ENCODE results near the gene TBC1D22B.

TBC1D22B gene

GRCh38 chr6:37282371-37282770 lies 24.8 kb downstream of the TBC1D22B start:
- DNase-seq (ENCODE audit: extremely low read depth, low read depth) = no peak
- no peak for TF ChIP-seq CTCF (IDR thresholded peaks at IDR 0.05; ENCODE audit: low read depth, low read length)

- no peak for DNase-seq (ENCODE audit: extremely low read depth, low read depth)
- no peak for TF ChIP-seq CTCF (IDR thresholded peaks at IDR 0.05; ENCODE audit: low read depth, low read length)
Measured at GRCh38 chr6:37283268-37283667, 25.7 kb downstream of the TBC1D22B start.

- TF ChIP-seq CTCF (IDR thresholded peaks at IDR 0.05; ENCODE audit: low read depth, low read length) = no peak
- DNase-seq (ENCODE audit: extremely low read depth, low read depth) = peak; percentile 16
Measured at GRCh38 chr6:37283671-37284151, 26.1 kb downstream of the TBC1D22B start.

GRCh38 chr6:37284781-37285180 lies 27.2 kb downstream of the TBC1D22B start:
- no peak for TF ChIP-seq CTCF (IDR thresholded peaks at IDR 0.05; ENCODE audit: low read depth, low read length)

GRCh38 chr6:37285861-37286311 lies 28.3 kb downstream of the TBC1D22B start:
- no peak for DNase-seq (ENCODE audit: extremely low read depth, low read depth)
- no peak for TF ChIP-seq CTCF (IDR thresholded peaks at IDR 0.05; ENCODE audit: low read depth, low read length)

More at GRCh38 chr6:37284781-37285180, 27.2 kb downstream of the TBC1D22B start:
- no peak for DNase-seq (ENCODE audit: extremely low read depth, low read depth)

- DNase-seq (ENCODE audit: extremely low read depth, low read depth) = no peak
- no peak for TF ChIP-seq CTCF (IDR thresholded peaks at IDR 0.05; ENCODE audit: low read depth, low read length)
Measured at GRCh38 chr6:37287519-37288157, 30.1 kb downstream of the TBC1D22B start.

- no peak for TF ChIP-seq CTCF (IDR thresholded peaks at IDR 0.05; ENCODE audit: low read depth, low read length)
- no peak for DNase-seq (ENCODE audit: extremely low read depth, low read depth)
Measured at GRCh38 chr6:37288247-37288646, 30.7 kb downstream of the TBC1D22B start.

Measured in AG09319 (cell line).